Peyer's patch (tissue), 4 donors: Measurements from ENCODE around the gene ZNF548.

ENCODE experiments used
- CTCF ChIP-seq, 6 experiments: fragments of 450-650 bp in 4 of 6; fragments of 200-600 bp in 2 of 6; sonication (generic) in 1 of 6; IDR thresholded peaks; one replicate each; pipeline ENCODE4 v1.5.1; 2017 to 2019; ENCODE audit warnings: antibody characterized with exemption in 6 of 6, mild to moderate bottlenecking in 3 of 6, moderate library complexity in 1 of 6
- POLR2A ChIP-seq, 2 donors: fragments of 450-650 bp; IDR thresholded peaks; one replicate each; pipeline ENCODE4 v1.5.1; 2017; ENCODE audit warnings: antibody characterized with exemption in 2 of 2, mild to moderate bottlenecking in 2 of 2, moderate library complexity in 2 of 2

- TF ChIP-seq CTCF (IDR thresholded peaks at IDR 0.05) (no peak), POLR2A (IDR thresholded peaks at IDR 0.05) (no peak)
These were observed 25.9 kb upstream of the ZNF548 start for GRCh38 chr19:57363688-57364181.
